MCF 10A (cell line): Measurements from ENCODE around the gene DCBLD1. TPM values are rescaled to one million over a fixed set of nuclear protein-coding genes. Genes with fewer than 3 reads are reported as not detected.

Experiments
- BruUV-seq: library from RNA; stranded (reverse); fragments of 400-500 nt; replicated peaks from 2 replicates; lab custom pipeline; 2021; lab: Mats Ljungman, UMichigan
- CTCF ChIA-PET: fragments of 300-600 bp; sonication (Branson Sonifier 250); formaldehyde crosslinking; extraction: SDS; loops from one replicate; lab custom pipeline; 2021; ENCODE audit warnings: antibody characterized with exemption, inconsistent platforms; lab: Yijun Ruan, JAX
- POLR2A ChIA-PET: fragments of 300-600, 350-650 bp; sonication (Branson Sonifier 250); formaldehyde crosslinking; extraction: SDS; loops from one replicate; lab custom pipeline; 2020; ENCODE audit warnings: antibody characterized with exemption, inconsistent platforms; lab: Yijun Ruan, JAX
- DNase-seq: peaks from one replicate; pipeline ENCODE4 v3.0.0-alpha.2; 2018; ENCODE audit not compliant: unreplicated experiment
- H3K27ac Mint-ChIP-seq: one replicate; pipeline ENCODE4 v1.8.0; 2022; ENCODE audit warnings: mild to moderate bottlenecking, low read depth, mixed read lengths; ENCODE audit not compliant: unreplicated experiment
- H3K27me3 Mint-ChIP-seq: one replicate; pipeline ENCODE4 v1.8.0; 2022; ENCODE audit warnings: mixed read lengths; ENCODE audit not compliant: insufficient read depth, unreplicated experiment
- H3K36me3 Mint-ChIP-seq: one replicate; pipeline ENCODE4 v1.8.0; 2022; ENCODE audit warnings: mild to moderate bottlenecking, moderate library complexity, mixed read lengths; ENCODE audit not compliant: insufficient read depth, unreplicated experiment
- H3K4me1 Mint-ChIP-seq: one replicate; pipeline ENCODE4 v1.8.0; 2022; ENCODE audit warnings: mixed read lengths; ENCODE audit not compliant: insufficient read depth, unreplicated experiment
- H3K4me3 Mint-ChIP-seq: one replicate; pipeline ENCODE4 v1.8.0; 2022; ENCODE audit warnings: mild to moderate bottlenecking, moderate library complexity, mixed read lengths; ENCODE audit not compliant: unreplicated experiment
- H3K9me3 Mint-ChIP-seq: one replicate; pipeline ENCODE4 v1.8.0; 2022; ENCODE audit warnings: mixed read lengths; ENCODE audit not compliant: unreplicated experiment
- intact Hi-C: fragments of 100-400 bp; cut with micrococcal nuclease; formaldehyde crosslinking; loops from 2 replicates; pipeline ENCODE4 v1.14.1; 2022
- total RNA-seq: library from RNA; stranded (reverse); gene quantifications from 2 replicates; pipeline ENCODE4 v1.2.3, GENCODE V29; 2022
- TF ChIP-seq, protein P1 (sequence below): fragments of 200-600 bp; IDR thresholded peaks from one replicate; pipeline ENCODE4 v1.8.0; 2022; ENCODE audit warnings: antibody characterized with exemption, mild to moderate bottlenecking; ENCODE audit not compliant: unreplicated experiment

Gene DCBLD1
- total RNA-seq, 1 experiment from 2014 or later, result 25.4 TPM

DNA sequence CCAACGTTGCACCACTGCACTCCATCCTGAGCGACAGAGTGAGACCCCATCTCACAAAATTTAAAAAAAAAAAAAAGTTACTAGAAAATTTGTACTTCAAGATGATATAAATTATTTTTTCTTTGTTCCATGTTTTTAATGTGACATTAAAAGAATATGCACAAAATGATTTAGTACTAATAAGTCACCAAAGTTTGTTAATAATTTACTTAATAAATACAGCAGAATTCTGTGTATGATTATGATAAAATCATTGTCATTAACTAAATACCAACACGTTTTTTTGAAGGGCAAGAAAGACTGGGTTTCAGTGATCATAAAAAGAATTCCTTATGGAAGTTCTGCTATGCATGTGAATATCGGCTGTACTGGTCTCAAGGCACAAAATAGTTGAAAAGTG lies 91.7 kb downstream of the DCBLD1 start:
- TF ChIP-seq, protein P1, sequence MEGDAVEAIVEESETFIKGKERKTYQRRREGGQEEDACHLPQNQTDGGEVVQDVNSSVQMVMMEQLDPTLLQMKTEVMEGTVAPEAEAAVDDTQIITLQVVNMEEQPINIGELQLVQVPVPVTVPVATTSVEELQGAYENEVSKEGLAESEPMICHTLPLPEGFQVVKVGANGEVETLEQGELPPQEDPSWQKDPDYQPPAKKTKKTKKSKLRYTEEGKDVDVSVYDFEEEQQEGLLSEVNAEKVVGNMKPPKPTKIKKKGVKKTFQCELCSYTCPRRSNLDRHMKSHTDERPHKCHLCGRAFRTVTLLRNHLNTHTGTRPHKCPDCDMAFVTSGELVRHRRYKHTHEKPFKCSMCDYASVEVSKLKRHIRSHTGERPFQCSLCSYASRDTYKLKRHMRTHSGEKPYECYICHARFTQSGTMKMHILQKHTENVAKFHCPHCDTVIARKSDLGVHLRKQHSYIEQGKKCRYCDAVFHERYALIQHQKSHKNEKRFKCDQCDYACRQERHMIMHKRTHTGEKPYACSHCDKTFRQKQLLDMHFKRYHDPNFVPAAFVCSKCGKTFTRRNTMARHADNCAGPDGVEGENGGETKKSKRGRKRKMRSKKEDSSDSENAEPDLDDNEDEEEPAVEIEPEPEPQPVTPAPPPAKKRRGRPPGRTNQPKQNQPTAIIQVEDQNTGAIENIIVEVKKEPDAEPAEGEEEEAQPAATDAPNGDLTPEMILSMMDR, result no peak
- no TSS peak for BruUV-seq
- ChIA-PET CTCF (interaction anchor here (0.7 to 1.0 kb wide), 2 partner anchors 16 to 247 kb away, joined by 3 read pairs; no protein-coding TSS in a partner anchor), POLR2A (interaction anchor here (0.7 to 1.0 kb wide), 2 partner anchors 10 to 159 kb away, joined by 3 read pairs; no protein-coding TSS in a partner anchor)
- Mint-ChIP-seq H3K36me3 (peaks cover 66% of the 10 kb centered on the region), H3K4me3 (no peak overlapping the region), H3K9me3 (no peaks in the 10 kb centered on the region), H3K27me3 (no peaks in the 10 kb centered on the region), H3K27ac (no peak overlapping the region), H3K4me1 (peaks cover 13% of the 10 kb centered on the region)
- intact Hi-C loops, result no loop called here
- DNase-seq, result no peak

- BruUV-seq, result no TSS peak
- Mint-ChIP-seq H3K27me3 (no peaks in the 10 kb centered on the region), H3K4me3 (no peak overlapping the region), H3K27ac (no peak overlapping the region), H3K36me3 (peaks cover 34% of the 10 kb centered on the region), H3K4me1 (peaks cover 18% of the 10 kb centered on the region), H3K9me3 (no peaks in the 10 kb centered on the region)
- TF ChIP-seq, protein P1, result no peak
- ChIA-PET CTCF (interaction anchor here (0.6 to 1.8 kb wide), 4 partner anchors 19 to 685 kb away, joined by 3 to 14 read pairs (median 4); no protein-coding TSS in a partner anchor), POLR2A (no interaction called here)
- DNase-seq, result no peak
- intact Hi-C loops, result no loop called here
Measured at GRCh38 chr6:117585647-117586046, 103.2 kb downstream of the DCBLD1 start.

- ChIA-PET CTCF (interaction anchor here (0.7 to 3.5 kb wide), 3 partner anchors 11 to 253 kb away, joined by 3 to 19 read pairs (median 8); no protein-coding TSS in a partner anchor), POLR2A (interaction anchor here (0.6 to 0.7 kb wide), 2 partner anchors 9 to 168 kb away, joined by 3 read pairs; no protein-coding TSS in a partner anchor)
Measured at GRCh38 chr6:117590447-117590846, 108.0 kb downstream of the DCBLD1 start.

DNA sequence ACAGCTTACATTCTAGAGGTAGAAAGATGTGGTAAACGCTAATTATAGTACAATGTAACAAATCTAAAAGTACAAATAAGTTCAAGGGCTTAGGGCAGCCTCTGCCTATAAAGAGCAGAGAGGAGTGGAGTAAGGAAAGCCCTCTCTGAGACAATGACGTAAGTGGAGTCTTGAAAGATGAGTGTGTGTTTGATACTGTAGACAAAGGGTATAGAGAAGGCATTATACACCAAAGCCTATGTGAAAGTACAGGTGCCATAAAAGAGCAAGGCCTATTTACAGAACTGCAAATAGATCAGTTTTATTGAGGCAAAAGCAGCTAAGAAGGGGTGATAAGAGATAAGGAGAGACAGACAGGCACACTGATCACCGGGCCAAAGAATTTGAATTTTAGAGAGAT lies 108.9 kb downstream of the DCBLD1 start:
- CTCF ChIA-PET, result interaction anchor here (1.6 to 3.5 kb wide), 2 partner anchors 12 to 13 kb away, joined by 3 to 19 read pairs; no protein-coding TSS in a partner anchor
- no TSS peak for BruUV-seq
- no peak overlapping the region for H3K4me3 Mint-ChIP-seq
- H3K27ac Mint-ChIP-seq, result peak overlapping the region; percentile 11
- DNase-seq, result no peak
- H3K27me3 Mint-ChIP-seq, result no peaks in the 10 kb centered on the region
- H3K9me3 Mint-ChIP-seq, result no peaks in the 10 kb centered on the region
- peaks cover 11% of the 10 kb centered on the region for H3K4me1 Mint-ChIP-seq
- POLR2A ChIA-PET, result no interaction called here
- intact Hi-C loops, result no loop called here
- TF ChIP-seq, protein P1, result no peak
- H3K36me3 Mint-ChIP-seq, result peaks cover 29% of the 10 kb centered on the region

More at GRCh38 chr6:117590447-117590846, 108.0 kb downstream of the DCBLD1 start:
- no peaks in the 10 kb centered on the region for H3K9me3 Mint-ChIP-seq
- DNase-seq, result no peak
- peaks cover 31% of the 10 kb centered on the region for H3K36me3 Mint-ChIP-seq
- peaks cover 11% of the 10 kb centered on the region for H3K4me1 Mint-ChIP-seq
- no TSS peak for BruUV-seq
- no peak overlapping the region for H3K4me3 Mint-ChIP-seq
- H3K27ac Mint-ChIP-seq, result no peak overlapping the region
- H3K27me3 Mint-ChIP-seq, result no peaks in the 10 kb centered on the region
- intact Hi-C loops, result no loop called here
- TF ChIP-seq, protein P1, result no peak
